A673 (cell line): Measurements from ENCODE around the gene FHDC1.

Experiments
- CTCF ChIP-seq: fragments of 300-800, 200-600 bp; sonication (generic); conservative IDR thresholded peaks from 2 replicates; pipeline ENCODE4 v1.5.1; 2017; ENCODE audit warnings: low read depth, mild to moderate bottlenecking, antibody characterized with exemption, low read length, moderate library complexity, mixed read lengths
- EZH2 ChIP-seq: fragments of 200-600 bp; sonication (generic); IDR thresholded peaks from 2 replicates; pipeline ENCODE4 v1.6.1; 2017; ENCODE audit warnings: borderline replicate concordance, low read depth, mild to moderate bottlenecking, mixed read lengths, antibody characterized with exemption, low read length; ENCODE audit not compliant: poor library complexity, severe bottlenecking

GRCh38 chr4:152950402-152951274 is 14.5 kb downstream of the FHDC1 start:
- TF ChIP-seq EZH2 (no peak), CTCF (no peak)
